ENCODE measurements around the gene GPSM1.

- TF ChIP-seq, protein P1, sequence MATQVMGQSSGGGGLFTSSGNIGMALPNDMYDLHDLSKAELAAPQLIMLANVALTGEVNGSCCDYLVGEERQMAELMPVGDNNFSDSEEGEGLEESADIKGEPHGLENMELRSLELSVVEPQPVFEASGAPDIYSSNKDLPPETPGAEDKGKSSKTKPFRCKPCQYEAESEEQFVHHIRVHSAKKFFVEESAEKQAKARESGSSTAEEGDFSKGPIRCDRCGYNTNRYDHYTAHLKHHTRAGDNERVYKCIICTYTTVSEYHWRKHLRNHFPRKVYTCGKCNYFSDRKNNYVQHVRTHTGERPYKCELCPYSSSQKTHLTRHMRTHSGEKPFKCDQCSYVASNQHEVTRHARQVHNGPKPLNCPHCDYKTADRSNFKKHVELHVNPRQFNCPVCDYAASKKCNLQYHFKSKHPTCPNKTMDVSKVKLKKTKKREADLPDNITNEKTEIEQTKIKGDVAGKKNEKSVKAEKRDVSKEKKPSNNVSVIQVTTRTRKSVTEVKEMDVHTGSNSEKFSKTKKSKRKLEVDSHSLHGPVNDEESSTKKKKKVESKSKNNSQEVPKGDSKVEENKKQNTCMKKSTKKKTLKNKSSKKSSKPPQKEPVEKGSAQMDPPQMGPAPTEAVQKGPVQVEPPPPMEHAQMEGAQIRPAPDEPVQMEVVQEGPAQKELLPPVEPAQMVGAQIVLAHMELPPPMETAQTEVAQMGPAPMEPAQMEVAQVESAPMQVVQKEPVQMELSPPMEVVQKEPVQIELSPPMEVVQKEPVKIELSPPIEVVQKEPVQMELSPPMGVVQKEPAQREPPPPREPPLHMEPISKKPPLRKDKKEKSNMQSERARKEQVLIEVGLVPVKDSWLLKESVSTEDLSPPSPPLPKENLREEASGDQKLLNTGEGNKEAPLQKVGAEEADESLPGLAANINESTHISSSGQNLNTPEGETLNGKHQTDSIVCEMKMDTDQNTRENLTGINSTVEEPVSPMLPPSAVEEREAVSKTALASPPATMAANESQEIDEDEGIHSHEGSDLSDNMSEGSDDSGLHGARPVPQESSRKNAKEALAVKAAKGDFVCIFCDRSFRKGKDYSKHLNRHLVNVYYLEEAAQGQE (IDR thresholded peaks at IDR 0.05; ENCODE audit: low read depth, low read length) = no peak
- TF ChIP-seq, protein P2, sequence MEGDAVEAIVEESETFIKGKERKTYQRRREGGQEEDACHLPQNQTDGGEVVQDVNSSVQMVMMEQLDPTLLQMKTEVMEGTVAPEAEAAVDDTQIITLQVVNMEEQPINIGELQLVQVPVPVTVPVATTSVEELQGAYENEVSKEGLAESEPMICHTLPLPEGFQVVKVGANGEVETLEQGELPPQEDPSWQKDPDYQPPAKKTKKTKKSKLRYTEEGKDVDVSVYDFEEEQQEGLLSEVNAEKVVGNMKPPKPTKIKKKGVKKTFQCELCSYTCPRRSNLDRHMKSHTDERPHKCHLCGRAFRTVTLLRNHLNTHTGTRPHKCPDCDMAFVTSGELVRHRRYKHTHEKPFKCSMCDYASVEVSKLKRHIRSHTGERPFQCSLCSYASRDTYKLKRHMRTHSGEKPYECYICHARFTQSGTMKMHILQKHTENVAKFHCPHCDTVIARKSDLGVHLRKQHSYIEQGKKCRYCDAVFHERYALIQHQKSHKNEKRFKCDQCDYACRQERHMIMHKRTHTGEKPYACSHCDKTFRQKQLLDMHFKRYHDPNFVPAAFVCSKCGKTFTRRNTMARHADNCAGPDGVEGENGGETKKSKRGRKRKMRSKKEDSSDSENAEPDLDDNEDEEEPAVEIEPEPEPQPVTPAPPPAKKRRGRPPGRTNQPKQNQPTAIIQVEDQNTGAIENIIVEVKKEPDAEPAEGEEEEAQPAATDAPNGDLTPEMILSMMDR (IDR thresholded peaks at IDR 0.05) = no peak
- no peak for TF ChIP-seq USF1 (IDR thresholded peaks at IDR 0.05; ENCODE audit: borderline replicate concordance, low read depth)
- no peak for TF ChIP-seq EP300 (IDR thresholded peaks at IDR 0.05; ENCODE audit: borderline replicate concordance in 1 of 2, low read depth in 1 of 2, low read length in 1 of 2)
- no peak for TF ChIP-seq JUND (IDR thresholded peaks at IDR 0.05)
- no peak for TF ChIP-seq YY1 (IDR thresholded peaks at IDR 0.05; ENCODE audit: low read depth)
- TF ChIP-seq POLR2AphosphoS5 (IDR thresholded peaks at IDR 0.05; ENCODE audit: low read depth, low read length) = no peak
- TF ChIP-seq GABPA (IDR thresholded peaks at IDR 0.05; ENCODE audit: low read depth) = no peak
- TF ChIP-seq NFIC (IDR thresholded peaks at IDR 0.05; ENCODE audit: borderline replicate concordance) = no peak
- no peak for TF ChIP-seq NRF1 (IDR thresholded peaks at IDR 0.05; ENCODE audit: low read depth, low read length)
- TF ChIP-seq SIN3A (IDR thresholded peaks at IDR 0.05; ENCODE audit: borderline replicate concordance, low read depth, low read length) = no peak
- TF ChIP-seq TCF12 (IDR thresholded peaks at IDR 0.05) = no peak
Observed at GRCh38 chr9:136300016-136300545, 27.3 kb upstream of the GPSM1 start.

All from SK-N-SH (cell line).